NB4 (cell line): ENCODE results near the gene S100A13.

Experiments used
- CTCF ChIP-seq: IDR thresholded peaks from one replicate; pipeline ENCODE4 v1.5.1; 2012; ENCODE audit warnings: low read depth, low read length
- POLR2A ChIP-seq: IDR thresholded peaks from 2 replicates; pipeline ENCODE4 v1.6.1; 2011; ENCODE audit warnings: mild to moderate bottlenecking; ENCODE audit not compliant: insufficient read length; ENCODE audit errors: extremely low read depth

GRCh38 chr1:153673511-153673910 is 46.2 kb upstream of the S100A13 start:
- TF ChIP-seq CTCF (no peak), POLR2A (no peak)
